IPS-NIHi7 (cell line): ENCODE data around the gene ZFX.
"Not testable (repeated sequence)": the region's sequence is repeated elsewhere in the genome, so short reads cannot be mapped to it uniquely, and the experiment has no call there.

Experiments used
- DNase-seq: peaks from one replicate; pipeline ENCODE4 v3.0.0; 2012; ENCODE audit warnings: mixed read lengths; ENCODE audit errors: extremely low spot score

ZFX gene

DNA sequence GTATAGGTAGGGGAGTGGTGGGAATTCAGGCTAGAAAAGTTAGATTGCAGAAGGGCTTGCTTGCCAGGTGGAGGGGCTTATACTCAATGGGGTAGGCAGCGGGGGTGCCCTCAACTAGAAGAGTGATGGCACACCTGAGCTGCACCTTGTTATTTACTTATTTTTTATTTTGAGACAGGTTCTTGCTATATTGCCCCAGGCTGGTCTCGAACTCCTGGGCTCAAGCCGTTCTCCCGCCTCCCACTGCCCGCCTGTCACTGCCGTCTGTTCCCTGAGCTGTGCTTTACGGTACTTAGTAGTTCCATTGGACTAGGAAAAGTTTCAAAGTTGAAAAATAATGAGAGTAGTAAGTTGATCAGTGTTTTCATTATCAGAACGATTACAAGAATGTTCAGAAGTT lies 2.0 kb downstream of the ZFX start:
- DNase-seq = no peak

DNA sequence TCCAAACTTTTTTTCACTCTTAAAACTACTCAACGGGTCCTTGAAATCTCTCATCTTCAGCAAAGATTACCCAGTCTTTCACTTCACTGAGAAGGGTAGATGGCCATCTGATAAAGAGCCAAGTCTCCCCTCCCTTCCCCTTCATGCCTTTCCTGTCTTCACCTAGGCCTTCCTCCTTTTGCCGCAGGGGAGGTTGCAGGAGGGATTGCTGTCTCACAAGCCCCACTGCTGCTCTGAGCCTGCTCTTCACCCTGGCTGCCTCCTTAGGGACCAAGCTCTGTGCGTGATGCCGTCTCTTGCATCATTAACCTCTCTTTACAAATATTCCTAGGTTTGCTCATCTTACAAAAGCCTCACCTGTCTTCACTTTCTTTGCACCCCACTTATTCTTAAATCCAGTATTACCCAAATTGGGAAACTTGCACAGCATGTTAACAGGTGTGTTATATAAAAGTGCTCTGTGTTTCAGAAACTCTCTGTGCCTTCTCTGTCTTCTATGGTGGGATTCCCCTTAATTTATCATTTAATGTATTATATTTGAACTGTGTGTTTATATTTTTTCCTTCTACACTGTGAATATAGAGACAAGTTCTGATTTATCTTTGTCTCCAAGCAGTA lies 3.8 kb downstream of the ZFX start:
- DNase-seq = peak; percentile 51

DNA sequence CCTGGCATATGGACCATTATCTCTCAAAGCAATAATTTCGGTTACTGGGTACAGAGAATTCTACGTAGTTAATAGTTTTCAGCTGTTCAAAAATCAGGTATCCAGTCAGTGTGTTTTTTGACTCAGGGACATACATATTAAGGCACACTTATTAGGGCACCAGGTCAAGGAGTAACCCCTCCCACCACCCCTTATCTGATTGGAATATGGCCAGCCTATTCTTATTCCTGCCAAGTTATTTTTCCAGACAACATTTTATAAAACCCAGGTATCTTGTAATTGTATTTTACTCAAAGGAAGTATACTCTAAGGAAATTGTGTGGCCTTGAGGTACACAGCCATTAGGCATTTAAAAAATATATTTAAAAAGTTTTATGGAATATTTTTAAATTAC lies 4.3 kb downstream of the ZFX start:
- no peak for DNase-seq

DNA sequence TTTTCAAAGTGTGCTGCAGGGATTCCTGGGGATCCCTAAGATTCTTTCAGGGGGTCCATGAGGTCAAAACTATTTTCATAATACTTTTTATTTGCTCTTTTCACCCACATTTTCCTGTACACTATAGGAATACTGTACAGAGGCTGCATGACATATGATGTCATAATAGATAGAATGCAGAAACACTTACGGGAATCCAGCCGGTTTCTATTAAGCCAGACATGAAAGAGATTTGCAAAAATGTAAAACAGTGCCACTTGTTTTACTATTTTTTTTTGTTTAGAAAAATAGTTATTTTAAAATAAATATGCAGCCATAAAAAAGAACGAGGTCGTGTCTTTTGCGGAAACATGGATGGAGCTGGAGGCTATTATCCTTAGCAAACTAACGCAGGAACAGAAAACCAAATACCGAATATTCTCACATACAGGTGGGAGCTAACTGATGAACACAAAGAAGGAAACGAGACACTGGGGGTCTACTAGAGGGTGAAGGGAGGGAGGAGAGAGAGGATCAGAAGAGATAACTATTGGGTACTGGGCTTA lies 5.0 kb downstream of the ZFX start:
- DNase-seq = no peak

DNA sequence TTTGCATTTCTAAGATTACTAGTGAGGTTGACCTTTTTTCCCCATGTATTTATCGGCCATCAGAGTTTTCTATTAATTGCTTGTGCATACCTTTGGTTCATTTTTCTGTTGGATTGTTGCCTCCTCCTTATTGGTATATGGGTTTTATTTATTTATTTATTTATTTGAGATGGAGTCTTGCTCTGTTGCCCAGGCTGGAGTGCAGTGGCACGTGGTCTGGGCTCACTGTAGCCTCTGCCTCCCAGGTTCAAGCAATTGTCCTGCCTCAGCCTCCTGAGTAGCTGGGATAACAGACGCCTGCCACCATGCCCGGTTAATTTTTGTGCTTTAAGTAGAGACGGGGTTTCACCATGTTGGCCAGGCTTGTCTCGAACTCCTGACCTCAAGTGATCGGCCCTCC lies 6.2 kb downstream of the ZFX start:
- DNase-seq = not testable (repeated sequence)

DNA sequence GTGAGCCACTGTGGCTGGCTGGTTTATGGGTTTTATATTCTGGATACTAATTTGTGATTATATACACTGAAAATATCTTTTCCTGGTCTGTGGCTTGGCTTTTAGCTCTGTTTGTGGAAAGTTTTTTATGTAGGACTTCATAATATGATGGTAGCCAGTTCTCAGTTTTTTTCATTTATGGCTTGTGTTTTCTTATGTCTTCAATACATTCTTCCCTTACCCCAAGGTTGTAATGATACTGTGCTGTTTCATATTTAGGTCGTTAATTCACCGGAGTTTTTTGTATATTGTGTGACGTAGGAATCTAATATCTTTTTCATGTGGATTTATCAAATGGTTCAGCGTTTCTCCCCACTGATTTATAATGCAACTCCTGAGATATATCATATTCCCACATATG lies 6.6 kb downstream of the ZFX start:
- DNase-seq = no peak

DNA sequence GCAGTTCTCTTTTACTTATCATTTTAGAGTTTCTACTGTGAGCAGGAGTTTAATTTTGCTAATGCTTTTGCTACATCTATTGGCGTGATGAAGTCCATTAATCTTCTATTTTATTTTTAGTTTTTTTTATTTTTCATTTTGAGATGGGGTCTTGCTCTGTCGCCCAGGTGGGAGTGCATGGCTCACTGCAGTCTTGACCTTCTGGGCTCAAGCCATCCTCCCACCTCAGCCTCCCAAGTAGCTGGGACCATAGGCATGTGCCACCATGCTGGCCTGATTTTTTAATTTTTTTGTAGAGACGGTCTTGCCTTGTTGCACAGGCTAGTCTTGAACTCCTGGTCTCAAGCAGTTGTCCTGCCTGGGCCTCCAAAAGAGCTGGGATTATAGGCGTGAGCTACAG lies 9.4 kb downstream of the ZFX start:
- DNase-seq = no peak

DNA sequence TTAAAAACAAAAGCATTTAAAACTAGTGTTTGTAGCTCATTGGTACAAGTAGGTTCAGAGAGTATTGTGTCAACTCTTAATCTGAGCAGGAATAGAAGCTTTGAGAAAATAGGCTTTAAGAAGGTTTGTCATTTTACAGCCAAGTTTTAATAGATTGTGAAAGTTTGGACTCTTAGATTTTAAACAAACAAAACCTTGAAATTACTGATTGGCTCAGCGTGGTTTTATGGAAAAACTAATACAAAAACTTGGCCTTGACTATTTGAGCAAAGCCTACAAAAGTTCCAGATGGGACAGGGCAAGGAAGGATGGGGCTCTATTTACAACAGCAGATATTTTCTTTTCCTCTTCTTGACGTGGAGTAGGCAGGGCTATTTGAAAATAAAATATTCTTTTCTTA lies 16.5 kb downstream of the ZFX start:
- no peak for DNase-seq

DNA sequence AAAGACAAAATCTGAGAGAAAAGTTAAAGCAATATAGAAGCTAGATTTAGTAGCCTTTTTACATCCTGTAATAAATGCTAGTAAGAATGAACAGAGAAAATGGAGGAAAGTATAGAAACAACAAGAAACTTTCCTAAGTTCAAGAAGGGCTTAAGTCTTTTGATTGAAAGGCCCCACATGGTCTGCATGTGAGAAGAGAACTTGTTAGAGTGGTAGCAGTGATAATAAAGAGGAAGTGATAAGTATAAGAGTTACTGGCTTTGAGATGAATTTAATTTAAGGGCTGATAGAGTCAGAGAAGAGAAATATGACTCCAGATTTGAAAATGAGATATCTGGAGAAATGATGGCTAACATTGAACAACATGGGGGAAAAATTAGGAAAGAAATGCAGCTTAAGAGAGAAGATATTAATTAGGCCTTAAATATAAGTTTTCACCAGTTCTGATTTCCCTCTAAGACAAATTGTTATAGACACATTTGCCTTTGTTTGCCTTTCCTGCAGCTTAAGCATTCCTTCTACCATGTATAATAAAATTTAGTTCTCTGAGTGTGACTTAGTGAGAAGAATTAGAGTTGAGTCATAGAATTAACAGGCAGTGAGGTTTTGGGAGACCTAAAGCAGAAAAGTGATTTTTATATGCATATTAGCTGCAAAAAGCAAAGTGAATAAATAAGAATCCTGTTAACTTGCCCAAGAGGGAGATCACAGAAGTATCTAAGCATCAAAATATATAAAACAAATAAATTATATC lies 18.4 kb downstream of the ZFX start:
- DNase-seq = no peak

DNA sequence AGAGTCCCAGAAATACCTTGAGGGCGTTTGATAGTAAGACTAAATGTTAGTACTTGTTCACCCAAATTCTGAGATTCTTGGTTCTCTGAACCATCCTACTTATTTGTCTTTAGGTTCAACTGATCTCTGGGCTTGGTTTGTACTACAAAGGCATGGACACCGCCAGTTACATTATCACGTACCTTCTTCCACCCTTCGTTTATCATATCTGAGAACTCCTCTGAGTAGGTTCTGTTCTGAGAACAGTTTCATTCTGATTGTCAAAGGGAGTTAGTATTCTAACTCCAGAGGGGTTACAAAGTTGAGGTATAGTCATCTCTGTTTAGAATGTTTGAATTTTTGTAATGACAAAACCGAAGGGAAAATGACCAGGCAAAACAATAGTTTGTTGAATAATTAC lies 19.3 kb downstream of the ZFX start:
- DNase-seq = no peak

DNA sequence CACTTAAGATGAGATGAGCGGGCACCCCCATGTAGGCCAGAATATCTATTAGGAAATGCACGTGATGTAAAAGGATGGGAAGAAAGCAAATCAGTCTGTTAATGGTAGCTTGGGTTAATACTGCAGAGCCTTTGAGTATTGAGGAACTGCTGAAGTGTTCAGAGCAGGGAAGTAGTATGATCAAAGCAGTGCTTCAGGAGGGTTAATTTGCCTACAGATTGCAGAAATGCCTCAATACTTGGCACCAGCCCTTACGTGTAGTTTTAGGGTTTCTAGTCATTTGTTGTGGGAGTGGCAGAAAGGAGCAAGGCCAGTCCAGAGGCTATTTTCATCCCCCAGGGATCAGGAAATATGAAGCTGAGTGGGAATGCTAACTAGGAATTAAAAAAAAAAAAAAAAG lies 19.7 kb downstream of the ZFX start:
- no peak for DNase-seq

DNA sequence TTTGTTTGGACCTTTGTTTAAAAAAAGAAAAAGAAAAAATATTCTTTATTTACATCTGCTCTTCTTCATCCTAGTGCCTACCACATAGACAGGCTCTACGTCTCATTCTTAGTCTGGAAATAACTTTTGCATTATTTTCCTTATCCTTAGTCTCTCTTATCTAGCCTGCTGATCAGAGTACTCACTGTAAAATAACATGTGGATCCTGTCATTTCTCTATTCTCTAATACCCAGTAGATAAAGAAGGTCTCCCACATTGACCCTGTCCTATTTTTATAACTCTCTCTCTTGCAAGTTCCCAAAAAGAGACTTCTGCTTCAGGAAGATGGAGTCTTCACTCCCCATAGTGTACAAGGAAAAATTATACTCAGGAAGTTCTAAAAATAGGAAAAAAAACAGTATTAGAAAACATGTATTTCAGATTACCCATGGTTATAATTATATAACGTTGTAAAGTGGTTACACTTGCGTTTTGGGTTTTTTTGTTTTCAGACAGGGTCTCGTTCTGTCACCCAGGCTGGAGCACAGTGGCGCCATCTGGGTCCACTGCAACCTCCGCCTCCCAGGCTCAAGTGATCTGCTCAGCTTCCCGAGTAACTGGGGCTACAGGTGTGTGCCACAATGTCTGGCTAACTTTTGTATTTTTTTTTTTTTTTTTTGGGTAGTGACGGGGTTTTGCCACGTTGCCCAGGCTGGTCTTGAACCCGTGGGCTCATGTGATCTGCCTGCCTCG lies 23.8 kb downstream of the ZFX start:
- DNase-seq = no peak

DNA sequence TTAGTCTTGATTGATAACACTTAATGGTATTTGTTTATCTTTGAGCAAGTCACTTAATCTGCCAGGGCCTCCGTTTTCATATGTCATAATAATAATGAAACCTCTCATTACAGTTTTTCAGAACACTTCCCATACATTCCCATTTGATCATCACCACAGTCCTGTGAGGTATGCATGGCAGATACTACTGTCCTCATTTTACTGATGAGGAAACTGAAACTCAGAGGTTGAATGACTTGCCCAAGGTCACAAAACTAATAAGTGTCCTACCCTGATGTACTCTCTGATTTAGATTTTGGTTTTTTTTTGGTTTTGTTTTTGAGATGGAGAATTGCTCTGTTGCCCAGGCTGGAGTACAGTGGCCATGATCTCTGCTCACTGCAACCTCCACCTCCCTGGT lies 25.7 kb downstream of the ZFX start:
- no peak for DNase-seq

DNA sequence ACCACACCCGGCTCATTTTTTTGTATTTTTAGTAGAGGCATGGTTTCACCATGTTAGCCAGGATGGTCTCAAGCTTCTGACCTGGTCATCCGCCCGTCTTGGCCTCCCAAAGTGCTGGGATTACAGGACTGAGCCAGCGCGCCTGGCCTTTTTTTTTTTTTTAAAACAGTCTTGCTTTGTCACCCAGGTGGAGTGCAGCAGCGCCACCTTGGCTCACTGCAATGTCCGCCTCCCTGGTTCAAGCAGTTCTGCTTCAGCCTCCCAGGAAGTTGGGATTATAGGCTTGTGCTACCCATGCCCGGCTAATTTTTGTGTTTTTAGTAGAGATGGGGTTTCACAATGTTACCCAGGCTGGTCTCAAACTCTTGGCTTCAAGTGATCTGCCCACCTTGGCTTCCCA lies 28.9 kb downstream of the ZFX start:
- no peak for DNase-seq

DNA sequence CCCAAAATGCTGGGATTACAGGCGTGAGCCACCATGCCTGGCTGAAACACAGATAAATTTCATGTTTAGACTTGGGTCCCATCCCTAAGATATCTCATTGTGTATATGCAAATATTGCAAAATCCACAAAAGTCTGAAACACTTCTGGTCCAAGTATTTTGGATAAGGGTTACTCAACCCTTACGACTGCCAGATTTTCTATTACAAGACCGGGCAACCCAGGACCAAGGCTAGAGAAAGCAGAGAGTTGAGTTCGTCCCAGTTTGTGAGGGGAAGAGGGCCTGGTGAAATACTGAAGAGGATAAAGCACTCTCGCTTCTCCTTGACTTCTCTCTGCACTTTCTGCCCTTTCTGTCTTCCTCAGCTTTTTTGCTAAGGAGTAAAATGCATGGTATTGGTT lies 34.5 kb downstream of the ZFX start:
- no peak for DNase-seq

DNA sequence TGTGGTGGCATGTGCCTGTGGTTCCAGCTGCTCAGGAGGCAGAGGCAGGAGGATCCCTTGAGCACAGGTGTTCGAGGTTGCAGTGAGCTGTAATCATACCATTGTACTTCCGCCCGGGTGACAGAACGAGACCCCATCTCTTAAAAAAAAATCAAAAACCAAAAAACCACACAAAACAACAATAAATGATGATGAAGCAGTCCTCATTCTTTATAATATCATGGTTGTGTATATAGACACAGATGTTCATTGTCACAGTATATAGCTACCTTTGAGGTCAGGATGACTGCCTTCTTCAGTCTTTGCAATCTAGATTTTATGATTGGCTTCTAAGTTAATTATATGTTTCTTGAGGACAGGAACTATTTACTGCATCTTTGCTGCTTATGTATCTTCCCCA lies 37.0 kb downstream of the ZFX start:
- no peak for DNase-seq

DNA sequence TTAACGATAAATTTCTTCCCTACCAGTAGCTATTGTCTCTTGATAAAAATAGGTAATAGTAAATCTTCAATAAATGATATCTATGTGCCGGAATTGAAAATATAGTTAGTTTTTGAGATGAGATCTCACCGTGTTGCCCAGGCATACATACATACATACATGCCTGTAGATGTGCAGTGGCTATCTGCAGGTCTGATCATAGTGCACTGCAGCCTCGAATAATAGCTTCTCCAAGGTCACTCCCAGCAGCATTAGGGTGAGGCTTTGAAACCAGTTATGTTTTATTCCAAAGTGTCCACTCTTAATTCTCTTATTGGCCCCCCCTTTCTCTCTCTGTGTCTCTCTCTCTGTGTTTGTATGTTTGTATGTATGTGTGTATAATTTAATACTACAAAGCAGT lies 37.5 kb downstream of the ZFX start:
- no peak for DNase-seq

DNA sequence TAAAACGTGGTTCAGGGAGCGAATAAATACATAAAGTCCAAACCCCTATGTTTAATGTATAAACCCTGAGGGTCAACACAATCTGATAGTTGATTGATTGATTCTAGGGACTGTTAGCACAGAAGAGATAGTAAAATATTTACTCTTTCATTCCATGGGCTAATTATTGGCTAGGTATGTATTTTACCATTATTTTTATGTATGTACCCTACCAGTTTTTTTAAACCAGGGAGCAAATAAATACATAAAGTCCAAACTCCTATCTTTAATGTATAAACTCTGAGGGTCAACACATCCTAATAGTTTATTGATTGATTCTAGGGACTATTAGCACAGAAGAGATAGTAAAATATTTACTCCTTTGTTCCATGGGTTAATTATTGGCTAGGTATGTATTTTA lies 40.0 kb downstream of the ZFX start:
- DNase-seq = no peak

DNA sequence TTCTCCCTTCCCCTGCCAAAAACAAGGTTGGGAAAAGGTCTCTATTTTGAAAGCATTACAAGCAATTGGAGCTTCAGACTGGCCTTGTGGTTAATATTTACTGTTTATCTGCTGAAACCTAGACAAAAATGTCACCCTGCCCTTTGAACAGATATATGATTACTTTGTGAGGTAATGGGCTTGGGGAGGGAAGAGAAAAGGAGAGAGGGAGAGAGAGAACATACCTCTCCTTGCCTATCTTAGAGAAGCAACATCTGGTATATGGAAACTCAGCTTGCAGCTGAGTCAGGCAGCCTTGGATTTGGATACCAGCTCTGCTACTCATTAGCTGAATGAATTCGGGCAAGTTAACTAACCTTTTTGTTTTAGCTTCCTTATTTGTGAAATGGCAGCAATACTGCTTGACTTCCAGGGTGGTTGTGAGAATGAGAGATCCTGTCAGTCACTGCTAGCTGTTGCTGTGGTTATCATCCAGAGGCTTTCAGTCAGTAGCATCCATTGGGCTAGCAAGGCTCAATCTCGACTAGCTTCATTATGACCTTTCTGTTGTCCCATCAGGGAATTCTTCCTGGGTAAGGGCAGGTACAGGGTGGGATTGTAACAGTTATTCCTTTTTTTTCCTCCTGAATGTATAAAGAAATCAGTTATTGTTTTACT lies 41.1 kb downstream of the ZFX start:
- DNase-seq = no peak

DNA sequence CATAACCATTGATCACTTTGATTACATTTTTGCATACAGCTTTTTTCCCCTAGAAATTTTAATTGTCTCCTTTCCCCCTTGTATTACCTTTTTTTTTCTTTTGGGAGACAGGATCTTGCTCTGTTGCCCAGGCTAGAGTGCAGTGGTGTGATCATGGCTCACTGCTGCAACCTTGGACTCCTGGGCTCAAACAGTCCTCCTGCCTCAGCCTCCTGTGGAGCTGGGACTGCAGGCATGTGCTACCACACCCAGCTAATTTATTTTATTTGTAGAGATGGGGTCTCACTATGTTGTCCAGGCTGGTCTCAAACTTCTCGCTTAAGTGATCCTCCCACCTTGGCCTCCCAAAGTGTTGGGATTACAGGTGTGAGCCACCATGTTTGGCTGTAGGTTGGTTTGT lies 47.0 kb downstream of the ZFX start:
- no peak for DNase-seq

DNA sequence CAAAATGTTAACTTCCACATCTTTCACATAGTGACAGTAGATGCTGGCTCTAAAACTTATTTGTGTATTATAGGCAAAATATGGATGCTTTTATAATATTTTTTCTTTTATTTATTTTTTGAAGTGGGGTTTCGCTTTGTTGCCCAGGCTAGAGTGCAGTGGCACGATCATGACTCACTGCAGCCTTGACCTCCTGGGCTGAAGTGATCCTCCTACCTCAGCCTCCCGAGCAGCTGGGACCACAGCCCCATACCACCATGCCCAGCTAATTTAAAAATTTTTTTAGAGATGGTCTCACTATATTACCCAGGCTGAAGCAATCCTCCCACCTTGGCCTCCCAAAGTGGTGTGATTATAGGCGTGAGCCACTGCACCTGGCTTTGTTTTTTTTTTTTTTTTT lies 48.6 kb downstream of the ZFX start:
- no peak for DNase-seq

DNA sequence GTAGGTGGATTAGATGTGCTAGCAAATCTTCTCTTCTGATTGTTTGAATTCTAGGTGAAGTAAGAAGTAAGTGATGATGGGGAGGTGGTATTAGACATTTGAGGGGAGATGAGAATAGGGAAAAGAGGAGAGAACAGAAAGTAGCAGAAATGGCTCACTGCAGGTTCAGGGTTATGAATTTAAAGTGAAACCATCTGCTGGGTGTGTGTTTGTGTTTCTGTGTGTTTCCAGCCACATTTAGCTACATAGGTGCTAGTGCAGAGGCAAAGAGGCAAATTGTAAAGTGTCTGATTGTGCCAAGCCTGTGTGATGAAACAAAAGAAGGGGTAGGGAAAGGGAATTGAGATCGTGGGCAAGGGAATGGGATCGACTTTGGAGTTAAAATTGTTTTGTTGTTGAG lies 50.6 kb downstream of the ZFX start:
- DNase-seq = no peak
